HepG2 (cell line): ENCODE data around the gene FOXL3. TPM values are rescaled to one million over a fixed set of nuclear protein-coding genes. Genes with fewer than 3 reads are reported as not detected.

Experiments used
- BORCS8-MEF2B ChIP-seq: sonication (generic); formaldehyde crosslinking; IDR thresholded peaks from 2 replicates; pipeline ENCODE4 v1.8.0; 2022; ENCODE audit warnings: mild to moderate bottlenecking, missing genetic modification reagents
- GATAD1 ChIP-seq: IDR thresholded peaks from 2 replicates; pipeline ENCODE4 v1.6.1; 2016; ENCODE audit warnings: missing genetic modification reagents, missing compliant biosample characterization
- GATAD2A ChIP-seq: IDR thresholded peaks from 2 replicates; pipeline ENCODE4 v1.6.1; 2016
- GTF3A ChIP-seq: sonication (generic); formaldehyde crosslinking; conservative IDR thresholded peaks from 2 replicates; pipeline ENCODE4 v1.4.0; 2020; ENCODE audit warnings: mild to moderate bottlenecking, missing genetic modification reagents
- HDAC1 ChIP-seq: sonication (generic); formaldehyde crosslinking; IDR thresholded peaks from 2 replicates; pipeline ENCODE4 v1.5.1; 2020; ENCODE audit warnings: mild to moderate bottlenecking, missing genetic modification reagents
- ISL2 ChIP-seq: sonication (generic); formaldehyde crosslinking; IDR thresholded peaks from 2 replicates; pipeline ENCODE4 v1.5.0; 2020; ENCODE audit warnings: missing genetic modification reagents
- KMT2A ChIP-seq: sonication (generic); formaldehyde crosslinking; IDR thresholded peaks from 2 replicates; pipeline ENCODE4 v1.4.0; 2020; ENCODE audit warnings: missing genetic modification reagents
- MTA1 ChIP-seq: sonication (generic); formaldehyde crosslinking; IDR thresholded peaks from 2 replicates; pipeline ENCODE4 v1.4.0; 2020; ENCODE audit warnings: missing genetic modification reagents, mild to moderate bottlenecking, borderline replicate concordance
- RFXAP ChIP-seq: sonication (generic); formaldehyde crosslinking; IDR thresholded peaks from 2 replicates; pipeline ENCODE4 v1.4.0; 2020; ENCODE audit warnings: missing genetic modification reagents, borderline replicate concordance
- RXRA ChIP-seq: sonication (generic); formaldehyde crosslinking; IDR thresholded peaks from 2 replicates; pipeline ENCODE4 v1.5.1; 2020; ENCODE audit warnings: missing genetic modification reagents
- SAP130 ChIP-seq: IDR thresholded peaks from 2 replicates; pipeline ENCODE4 v1.6.1; 2016; ENCODE audit warnings: low read depth
- SNRNP70 ChIP-seq: fragments of 200-400 bp; formaldehyde crosslinking; IDR thresholded peaks from 2 replicates; pipeline ENCODE4 v1.6.1; 2017; ENCODE audit warnings: mild to moderate bottlenecking, low read depth, low read length, moderate library complexity
- TGIF2 ChIP-seq: IDR thresholded peaks from 2 replicates; pipeline ENCODE4 v1.6.1; 2016; ENCODE audit warnings: control low read depth, missing compliant biosample characterization
- ZFP36 ChIP-seq: fragments of 150-350 bp; IDR thresholded peaks from 2 replicates; pipeline ENCODE4 v1.6.1; 2018; ENCODE audit warnings: borderline replicate concordance, low read length, low read depth; ENCODE audit not compliant: partially characterized antibody
- ZFX ChIP-seq: sonication (generic); formaldehyde crosslinking; IDR thresholded peaks from 2 replicates; pipeline ENCODE4 v1.4.0; 2020; ENCODE audit warnings: mild to moderate bottlenecking, low read depth, missing genetic modification reagents, moderate library complexity
- ZNF121 ChIP-seq: sonication (generic); formaldehyde crosslinking; IDR thresholded peaks from 2 replicates; pipeline ENCODE4 v1.5.0; 2020; ENCODE audit warnings: mild to moderate bottlenecking, missing genetic modification reagents
- ZNF136 ChIP-seq: sonication (generic); formaldehyde crosslinking; IDR thresholded peaks from 2 replicates; pipeline ENCODE4 v1.8.1; 2022; ENCODE audit warnings: low read depth, mild to moderate bottlenecking, moderate library complexity, missing genetic modification reagents
- ZNF331 ChIP-seq: sonication (generic); formaldehyde crosslinking; IDR thresholded peaks from 2 replicates; pipeline ENCODE4 v1.4.0; 2020; ENCODE audit warnings: missing genetic modification reagents
- ZNF572 ChIP-seq: sonication (generic); formaldehyde crosslinking; IDR thresholded peaks from 2 replicates; pipeline ENCODE4 v1.5.1; 2020; ENCODE audit warnings: mild to moderate bottlenecking, missing genetic modification reagents
- ZNF746 ChIP-seq: sonication (generic); formaldehyde crosslinking; IDR thresholded peaks from 2 replicates; pipeline ENCODE4 v1.8.0; 2022; ENCODE audit warnings: mild to moderate bottlenecking, missing genetic modification reagents
- polyA plus RNA-seq, 8 experiments: library from polyadenylated mRNA; depleted of rRNA in 3 of 8; stranded (reverse) in 7 of 8; unstranded in 1 of 8; fragments of >200 nt; fragmentation: Illumina TruSeq in 4 of 8; extraction: Trizol in 4 of 8; gene quantifications; 2 replicates each; pipeline versions ENCODE4 v1.2.1 to v1.2.3, GENCODE V29; 2011 to 2016; ENCODE audit warnings: low read depth in 4 of 8, missing spikeins in 1 of 8, mixed read lengths in 1 of 8; ENCODE audit not compliant: insufficient read depth in 1 of 8
- total RNA-seq, 5 experiments: library from RNA; depleted of rRNA; stranded (reverse); fragments of >200 nt; fragmentation: Illumina TruSeq; extraction: Trizol; gene quantifications; 2 replicates each; pipeline ENCODE4 v1.2.3, GENCODE V29; 2016; ENCODE audit warnings: low read depth in 1 of 5
- TF ChIP-seq, protein P1 (sequence below): sonication (generic); formaldehyde crosslinking; IDR thresholded peaks from 2 replicates; pipeline ENCODE4 v1.4.0; 2020; ENCODE audit warnings: missing genetic modification reagents, mild to moderate bottlenecking, borderline replicate concordance
- TF ChIP-seq, protein P2 (sequence below): sonication (generic); formaldehyde crosslinking; IDR thresholded peaks from 2 replicates; pipeline ENCODE4 v1.4.0; 2020; ENCODE audit warnings: mild to moderate bottlenecking, low read depth, missing genetic modification reagents
- TF ChIP-seq, protein P3 (sequence below): sonication (generic); formaldehyde crosslinking; IDR thresholded peaks from 2 replicates; pipeline ENCODE4 v1.8.0; 2022; ENCODE audit warnings: mild to moderate bottlenecking, missing genetic modification reagents, borderline replicate concordance
- TF ChIP-seq, protein P4 (sequence below): IDR thresholded peaks from 2 replicates; pipeline ENCODE4 v1.6.1; 2016; ENCODE audit warnings: low read depth, control low read depth

FOXL3 gene
- total and polyA plus RNA-seq, 2 of the 13 experiments (the other 11 are each of a cell fraction or from before 2014, with no cell fraction given): not detected

DNA sequence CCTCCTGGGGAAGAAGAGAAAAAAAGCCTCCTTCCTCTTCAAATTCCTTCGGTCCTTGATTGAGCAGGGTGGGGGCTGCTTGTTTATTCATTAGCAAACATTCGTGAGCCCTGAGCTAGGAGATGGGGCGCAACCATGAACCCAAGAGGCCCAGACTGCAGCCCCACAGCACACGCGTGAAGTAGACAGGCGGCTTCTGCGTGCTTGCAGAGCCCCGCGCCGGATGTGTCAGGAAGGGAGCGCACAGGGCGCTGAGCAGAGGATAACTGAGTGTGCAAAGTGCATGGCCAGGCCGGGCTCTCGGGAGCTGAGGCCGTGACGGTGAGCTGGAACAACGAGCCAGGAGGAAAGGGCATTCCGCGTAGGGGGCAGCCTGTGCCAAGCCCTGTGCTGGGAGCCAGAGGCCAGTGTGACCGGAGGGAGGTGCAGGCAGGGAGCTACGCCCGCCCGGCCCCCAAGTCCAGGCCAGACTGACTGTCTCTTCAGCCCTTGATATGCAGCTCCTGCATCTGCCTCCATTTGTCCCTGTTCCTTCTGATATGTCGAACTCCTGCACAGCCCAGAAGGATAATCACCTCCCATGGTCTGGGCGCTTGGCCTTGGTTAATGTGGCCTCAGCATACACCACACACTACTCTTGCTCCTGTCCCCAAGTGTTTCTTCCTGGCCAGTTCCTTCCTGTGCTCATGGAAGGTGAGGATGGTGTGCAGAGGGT, 4.6 kb downstream of the FOXL3 start (continued):
- TF ChIP-seq, protein P1, sequence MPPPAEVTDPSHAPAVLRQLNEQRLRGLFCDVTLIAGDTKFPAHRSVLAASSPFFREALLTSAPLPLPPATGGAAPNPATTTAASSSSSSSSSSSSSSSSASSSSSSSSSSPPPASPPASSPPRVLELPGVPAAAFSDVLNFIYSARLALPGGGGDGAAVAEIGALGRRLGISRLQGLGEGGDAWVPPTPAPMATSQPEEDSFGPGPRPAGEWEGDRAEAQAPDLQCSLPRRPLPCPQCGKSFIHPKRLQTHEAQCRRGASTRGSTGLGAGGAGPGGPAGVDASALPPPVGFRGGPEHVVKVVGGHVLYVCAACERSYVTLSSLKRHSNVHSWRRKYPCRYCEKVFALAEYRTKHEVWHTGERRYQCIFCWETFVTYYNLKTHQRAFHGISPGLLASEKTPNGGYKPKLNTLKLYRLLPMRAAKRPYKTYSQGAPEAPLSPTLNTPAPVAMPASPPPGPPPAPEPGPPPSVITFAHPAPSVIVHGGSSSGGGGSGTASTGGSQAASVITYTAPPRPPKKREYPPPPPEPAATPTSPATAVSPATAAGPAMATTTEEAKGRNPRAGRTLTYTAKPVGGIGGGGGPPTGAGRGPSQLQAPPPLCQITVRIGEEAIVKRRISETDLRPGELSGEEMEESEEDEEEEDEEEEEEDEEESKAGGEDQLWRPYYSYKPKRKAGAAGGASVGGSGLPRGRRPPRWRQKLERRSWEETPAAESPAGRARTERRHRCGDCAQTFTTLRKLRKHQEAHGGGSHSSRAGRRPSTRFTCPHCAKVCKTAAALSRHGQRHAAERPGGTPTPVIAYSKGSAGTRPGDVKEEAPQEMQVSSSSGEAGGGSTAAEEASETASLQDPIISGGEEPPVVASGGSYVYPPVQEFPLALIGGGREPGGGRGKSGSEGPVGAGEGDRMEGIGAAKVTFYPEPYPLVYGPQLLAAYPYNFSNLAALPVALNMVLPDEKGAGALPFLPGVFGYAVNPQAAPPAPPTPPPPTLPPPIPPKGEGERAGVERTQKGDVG (CRISPR knock-in tag): no peak
- TF ChIP-seq HDAC1 (CRISPR knock-in tag) (peak; percentile 51; the same call in 1 of the 2 replicates), ZNF121 (CRISPR knock-in tag) (no peak), ISL2 (no peak), BORCS8-MEF2B (CRISPR knock-in tag) (0 out of 2 replicates have a peak, but pooled peaks have one; percentile 13), GTF3A (0 out of 2 replicates have a peak, but pooled peaks have one; percentile 32), ZFX (peak; percentile 65), ZFP36 (no peak), SNRNP70 (no peak), ZNF136 (CRISPR knock-in tag) (no peak), ZNF746 (no peak), ZNF331 (CRISPR knock-in tag) (peak; percentile 58), ZNF572 (CRISPR knock-in tag) (peak; percentile 93; the same call in 1 of the 2 replicates), TGIF2 (CRISPR knock-in tag) (0 out of 2 replicates have a peak, but pooled peaks have one; percentile 46), GATAD1 (no peak), RFXAP (CRISPR knock-in tag) (0 out of 2 replicates have a peak, but pooled peaks have one; percentile 33), MTA1 (peak; percentile 77; the same call in 1 of the 2 replicates), KMT2A (0 out of 2 replicates have a peak, but pooled peaks have one; percentile 30), RXRA (CRISPR knock-in tag) (0 out of 2 replicates have a peak, but pooled peaks have one; percentile 37), SAP130 (CRISPR knock-in tag) (peak; percentile 41; the same call in 1 of the 2 replicates), GATAD2A (CRISPR knock-in tag) (0 out of 2 replicates have a peak, but pooled peaks have one; percentile 35)
- TF ChIP-seq, protein P2, sequence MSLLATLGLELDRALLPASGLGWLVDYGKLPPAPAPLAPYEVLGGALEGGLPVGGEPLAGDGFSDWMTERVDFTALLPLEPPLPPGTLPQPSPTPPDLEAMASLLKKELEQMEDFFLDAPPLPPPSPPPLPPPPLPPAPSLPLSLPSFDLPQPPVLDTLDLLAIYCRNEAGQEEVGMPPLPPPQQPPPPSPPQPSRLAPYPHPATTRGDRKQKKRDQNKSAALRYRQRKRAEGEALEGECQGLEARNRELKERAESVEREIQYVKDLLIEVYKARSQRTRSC (CRISPR knock-in tag): no peak
- TF ChIP-seq, protein P3, sequence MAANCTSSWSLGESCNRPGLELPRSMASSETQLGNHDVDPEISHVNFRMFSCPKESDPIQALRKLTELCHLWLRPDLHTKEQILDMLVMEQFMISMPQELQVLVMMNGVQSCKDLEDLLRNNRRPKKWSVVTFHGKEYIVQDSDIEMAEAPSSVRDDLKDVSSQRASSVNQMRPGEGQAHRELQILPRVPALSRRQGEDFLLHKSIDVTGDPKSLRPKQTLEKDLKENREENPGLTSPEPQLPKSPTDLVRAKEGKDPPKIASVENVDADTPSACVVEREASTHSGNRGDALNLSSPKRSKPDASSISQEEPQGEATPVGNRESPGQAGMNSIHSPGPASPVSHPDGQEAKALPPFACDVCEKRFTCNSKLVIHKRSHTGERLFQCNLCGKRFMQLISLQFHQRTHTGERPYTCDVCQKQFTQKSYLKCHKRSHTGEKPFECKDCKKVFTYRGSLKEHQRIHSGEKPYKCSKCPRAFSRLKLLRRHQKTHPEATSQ (CRISPR knock-in tag): 0 out of 2 replicates have a peak, but pooled peaks have one; percentile 36
- TF ChIP-seq, protein P4, sequence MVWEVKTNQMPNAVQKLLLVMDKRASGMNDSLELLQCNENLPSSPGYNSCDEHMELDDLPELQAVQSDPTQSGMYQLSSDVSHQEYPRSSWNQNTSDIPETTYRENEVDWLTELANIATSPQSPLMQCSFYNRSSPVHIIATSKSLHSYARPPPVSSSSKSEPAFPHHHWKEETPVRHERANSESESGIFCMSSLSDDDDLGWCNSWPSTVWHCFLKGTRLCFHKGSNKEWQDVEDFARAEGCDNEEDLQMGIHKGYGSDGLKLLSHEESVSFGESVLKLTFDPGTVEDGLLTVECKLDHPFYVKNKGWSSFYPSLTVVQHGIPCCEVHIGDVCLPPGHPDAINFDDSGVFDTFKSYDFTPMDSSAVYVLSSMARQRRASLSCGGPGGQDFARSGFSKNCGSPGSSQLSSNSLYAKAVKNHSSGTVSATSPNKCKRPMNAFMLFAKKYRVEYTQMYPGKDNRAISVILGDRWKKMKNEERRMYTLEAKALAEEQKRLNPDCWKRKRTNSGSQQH (CRISPR knock-in tag): 0 out of 2 replicates have a peak, but pooled peaks have one; percentile 64
